Lower leg skin (tissue), 4 donors: Measurements from ENCODE around the gene SORL1. TPM values are rescaled to one million over a fixed set of nuclear protein-coding genes. Genes with fewer than 3 reads are reported as not detected.
A peak's percentile ranks its signal among the peaks of the same experiment; 100 is the strongest.

Source experiments
- DNase-seq, 2 donors: peaks; one replicate each; pipeline ENCODE4 v3.0.0-alpha.2; 2019; ENCODE audit warnings: low spot score in 2 of 2
- H3K4me3 ChIP-seq: fragments of 200-600 bp; sonication (generic); 2 replicates; pipeline ENCODE4 v1.5.1; 2017; ENCODE audit warnings: mild to moderate bottlenecking, low read depth; ENCODE audit not compliant: poor library complexity, severe bottlenecking
- POLR2A ChIP-seq, 2 donors: fragments of 450-650 bp; IDR thresholded peaks; one replicate each; pipeline ENCODE4 v1.6.1; 2016 to 2017; ENCODE audit warnings: antibody characterized with exemption in 2 of 2, mild to moderate bottlenecking in 1 of 2, moderate library complexity in 1 of 2
- WGBS, 2 donors: methylation state at CpG; one replicate each; pipeline ENCODE4 v1.1.5; 2018; 5-methylcytosine and 5-hydroxymethylcytosine counted together
- intact Hi-C: fragments of 100-400 bp; cut with DNase I; formaldehyde crosslinking; loops from one replicate; pipeline ENCODE4 v1.15.0; 2023; ENCODE audit warnings: low total_unique reads
- total RNA-seq, 4 donors: library from RNA; depleted of rRNA; stranded (reverse); fragments of >200 nt; gene quantifications; one replicate each; pipeline ENCODE4 v1.1.0, GENCODE V29; 2016
- TF ChIP-seq, protein P1 (sequence below), 3 donors: fragments of 450-650 bp; IDR thresholded peaks; one replicate each; pipeline ENCODE4 v1.5.1; 2016; ENCODE audit warnings: antibody characterized with exemption in 3 of 3, mild to moderate bottlenecking in 3 of 3, moderate library complexity in 2 of 3

SORL1 gene
- total RNA-seq, 4 donors from 2014 or later: 12.5 to 21.8 (median 14.7) TPM

GRCh38 chr11:121574801-121575200, 122.7 kb downstream of the SORL1 start:
- DNase-seq: no peak
- no peak overlapping the region for H3K4me3 ChIP-seq
- TF ChIP-seq, protein P1, sequence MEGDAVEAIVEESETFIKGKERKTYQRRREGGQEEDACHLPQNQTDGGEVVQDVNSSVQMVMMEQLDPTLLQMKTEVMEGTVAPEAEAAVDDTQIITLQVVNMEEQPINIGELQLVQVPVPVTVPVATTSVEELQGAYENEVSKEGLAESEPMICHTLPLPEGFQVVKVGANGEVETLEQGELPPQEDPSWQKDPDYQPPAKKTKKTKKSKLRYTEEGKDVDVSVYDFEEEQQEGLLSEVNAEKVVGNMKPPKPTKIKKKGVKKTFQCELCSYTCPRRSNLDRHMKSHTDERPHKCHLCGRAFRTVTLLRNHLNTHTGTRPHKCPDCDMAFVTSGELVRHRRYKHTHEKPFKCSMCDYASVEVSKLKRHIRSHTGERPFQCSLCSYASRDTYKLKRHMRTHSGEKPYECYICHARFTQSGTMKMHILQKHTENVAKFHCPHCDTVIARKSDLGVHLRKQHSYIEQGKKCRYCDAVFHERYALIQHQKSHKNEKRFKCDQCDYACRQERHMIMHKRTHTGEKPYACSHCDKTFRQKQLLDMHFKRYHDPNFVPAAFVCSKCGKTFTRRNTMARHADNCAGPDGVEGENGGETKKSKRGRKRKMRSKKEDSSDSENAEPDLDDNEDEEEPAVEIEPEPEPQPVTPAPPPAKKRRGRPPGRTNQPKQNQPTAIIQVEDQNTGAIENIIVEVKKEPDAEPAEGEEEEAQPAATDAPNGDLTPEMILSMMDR (IDR thresholded peaks at IDR 0.05): no peak
- TF ChIP-seq POLR2A (IDR thresholded peaks at IDR 0.05): no peak
- intact Hi-C loops: no loop called here

DNA sequence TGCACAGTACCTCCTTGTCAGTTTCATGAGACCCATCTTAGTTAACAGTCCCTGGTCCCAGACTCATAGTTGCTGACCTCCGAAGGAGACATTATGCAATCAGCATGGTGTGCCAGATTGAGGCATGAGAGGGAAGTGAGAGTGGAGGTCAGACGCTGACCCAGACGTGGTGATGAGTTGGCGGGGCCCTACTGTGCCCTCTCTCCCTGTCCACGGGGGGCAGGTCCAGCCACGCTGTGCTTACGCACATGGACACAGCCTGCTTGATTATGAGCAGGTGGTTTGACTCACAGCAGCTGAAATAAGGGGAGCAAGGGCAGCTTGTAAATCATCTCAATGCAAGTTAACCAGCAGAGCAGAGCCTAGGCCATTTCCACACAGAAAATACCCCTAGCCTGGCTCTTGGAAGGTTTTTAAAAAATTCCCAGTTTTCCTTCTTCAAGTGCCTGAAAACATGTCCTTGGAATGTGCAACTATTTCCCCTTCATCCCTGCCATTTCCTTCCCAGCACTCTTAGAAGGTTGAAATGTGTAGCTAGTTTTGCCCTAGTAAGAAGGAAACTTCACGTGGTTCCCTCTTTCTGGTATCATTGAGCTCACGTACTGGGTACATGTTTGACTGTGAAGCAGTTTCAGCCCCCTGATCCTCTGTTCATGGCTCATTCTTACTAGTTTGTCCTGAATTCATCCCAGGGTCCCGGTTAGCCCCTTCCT, 123.3 kb downstream of the SORL1 start:
- H3K4me3 ChIP-seq: no peak overlapping the region
- peak in 1 of 2 donors; percentile 31 for DNase-seq
- 79 to 84% methylated on average over 10 of the region's 10 CpGs for WGBS, 2 donors
- intact Hi-C loops: no loop called here
- TF ChIP-seq, protein P1 (IDR thresholded peaks at IDR 0.05): no peak
- no peak for TF ChIP-seq POLR2A (IDR thresholded peaks at IDR 0.05)

GRCh38 chr11:121575963-121576290, 123.8 kb downstream of the SORL1 start:
- intact Hi-C loops: no loop called here
- H3K4me3 ChIP-seq: no peak overlapping the region
- DNase-seq: no peak
- WGBS, 2 donors: 84 to 89% methylated on average over 5 of the region's 5 CpGs
- TF ChIP-seq, protein P1 (IDR thresholded peaks at IDR 0.05): no peak
- TF ChIP-seq POLR2A (IDR thresholded peaks at IDR 0.05): no peak

DNA sequence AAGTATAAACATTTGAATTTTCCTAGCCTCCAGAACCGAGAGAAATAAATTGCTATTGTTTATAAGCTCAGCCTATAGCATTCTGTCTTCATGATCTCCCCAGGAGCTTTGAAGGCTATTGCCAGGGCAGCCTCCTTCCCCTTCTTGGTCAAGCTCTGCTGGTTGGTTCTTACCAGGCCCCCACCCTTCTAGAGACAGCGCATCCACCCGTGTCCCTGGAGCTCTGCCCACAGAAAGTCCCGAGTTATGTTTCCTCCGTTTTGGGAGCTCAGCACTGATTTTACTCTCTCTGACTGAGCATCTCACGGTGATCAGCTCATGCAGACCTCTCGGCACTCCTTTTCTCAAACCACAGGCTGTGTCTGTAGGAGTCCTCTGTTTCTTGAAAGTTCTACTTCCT, 124.4 kb downstream of the SORL1 start:
- no peak overlapping the region for H3K4me3 ChIP-seq
- WGBS, 2 donors: 66 to 73% methylated on average over 7 of the region's 7 CpGs
- TF ChIP-seq POLR2A (IDR thresholded peaks at IDR 0.05): no peak
- TF ChIP-seq, protein P1 (IDR thresholded peaks at IDR 0.05): no peak
- no peak for DNase-seq
- intact Hi-C loops: no loop called here

DNA sequence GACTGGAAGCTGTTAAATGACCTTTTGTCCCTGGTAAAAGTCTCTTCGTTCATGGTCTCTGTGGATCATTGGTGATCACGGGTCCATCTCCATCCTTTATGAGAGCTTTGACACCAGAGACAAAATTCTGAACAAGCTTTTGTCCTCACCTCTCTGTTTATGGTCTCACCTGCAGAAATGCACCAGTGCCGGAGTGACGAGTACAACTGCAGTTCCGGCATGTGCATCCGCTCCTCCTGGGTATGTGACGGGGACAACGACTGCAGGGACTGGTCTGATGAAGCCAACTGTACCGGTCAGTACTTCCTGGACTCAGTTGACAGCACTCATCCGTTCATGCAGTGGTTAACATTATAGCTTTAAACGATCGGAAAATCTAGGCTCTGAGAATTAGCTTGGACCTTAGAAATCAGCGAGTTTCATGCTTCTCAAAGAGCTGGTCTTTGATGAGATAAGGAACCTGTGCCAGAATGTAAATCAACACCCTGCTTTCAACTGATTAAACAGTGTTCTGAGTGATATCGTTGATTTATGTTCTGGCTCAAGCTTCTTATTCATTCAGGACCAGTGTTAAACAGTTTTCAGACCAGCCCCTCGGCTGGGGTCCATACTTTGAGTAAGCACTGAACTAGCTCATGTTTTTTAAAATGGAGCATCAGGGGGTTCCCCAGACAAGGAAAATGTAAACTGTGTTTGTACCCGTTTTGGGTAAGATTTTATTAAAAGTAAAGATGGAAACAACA, 125.2 kb downstream of the SORL1 start:
- TF ChIP-seq, protein P1 (IDR thresholded peaks at IDR 0.05): no peak
- TF ChIP-seq POLR2A (IDR thresholded peaks at IDR 0.05): no peak
- no peak for DNase-seq
- intact Hi-C loops: no loop called here
- H3K4me3 ChIP-seq: no peak overlapping the region
- 81 to 82% methylated on average over 16 of the region's 16 CpGs for WGBS, 2 donors
